Panc1 (cell line): Measurements from ENCODE around the gene PPP1R7. TPM values are rescaled to one million over a fixed set of nuclear protein-coding genes. Genes with fewer than 3 reads are reported as not detected.

Experiments
- ATAC-seq: fragments of 200-7000 bp; cut with Tn5 transposase; 2 replicates; pipeline ENCODE4 v1.9.1; 2020; ENCODE audit warnings: mild to moderate bottlenecking, moderate library complexity
- BruUV-seq: library from RNA; stranded (reverse); fragments of 400-500 nt; replicated peaks from 2 replicates; lab custom pipeline; 2021; lab: Mats Ljungman, UMichigan
- CTCF ChIA-PET: fragments of 300-600 bp; sonication (Branson Sonifier 250); formaldehyde crosslinking; loops from one replicate; lab custom pipeline; 2022; ENCODE audit warnings: antibody characterized with exemption; lab: Charles Lee
- POLR2A ChIA-PET: fragments of 300-600 bp; sonication (Branson Sonifier 250); formaldehyde crosslinking; loops from one replicate; lab custom pipeline; 2022; ENCODE audit warnings: antibody characterized with exemption; lab: Charles Lee
- DNase-seq: peaks from one replicate; pipeline ENCODE4 v3.0.0-alpha.2; 2010; ENCODE audit warnings: low read depth, low spot score
- H3K27ac ChIP-seq: 2 replicates; pipeline ENCODE4 v1.5.1; 2011; ENCODE audit warnings: mild to moderate bottlenecking, low read length, inconsistent platforms
- H3K27me3 ChIP-seq: fragments of 200-500 bp; sonication (Bioruptor generic); 2 replicates; pipeline ENCODE4 v1.6.0; 2014; ENCODE audit warnings: low read length, inconsistent platforms; ENCODE audit not compliant: control insufficient read depth, insufficient read depth
- H3K36me3 ChIP-seq: fragments of 200-500 bp; sonication (Bioruptor generic); 2 replicates; pipeline ENCODE4 v1.5.1; 2014; ENCODE audit warnings: inconsistent platforms, mild to moderate bottlenecking, low read length, moderate library complexity; ENCODE audit not compliant: control insufficient read depth, insufficient read depth
- H3K4me1 ChIP-seq: 2 replicates; pipeline ENCODE4 v1.5.1; 2011; ENCODE audit warnings: inconsistent platforms, mild to moderate bottlenecking, low read length, moderate library complexity; ENCODE audit not compliant: control insufficient read depth, insufficient read depth
- H3K4me3 ChIP-seq, 2 experiments: 2 replicates each; pipeline ENCODE4 v1.5.1; 2011 to 2012; ENCODE audit warnings: low read depth in 2 of 2, low read length in 2 of 2, mild to moderate bottlenecking in 2 of 2, inconsistent platforms in 1 of 2, moderate library complexity in 1 of 2
- H3K9me3 ChIP-seq: fragments of 200-500 bp; sonication (Bioruptor generic); 2 replicates; pipeline ENCODE4 v1.5.1; 2014; ENCODE audit warnings: low read depth, mild to moderate bottlenecking, inconsistent platforms, low read length, moderate library complexity; ENCODE audit not compliant: control insufficient read depth, insufficient read depth
- POLR2AphosphoS5 ChIP-seq: IDR thresholded peaks from 2 replicates; pipeline ENCODE4 v1.6.1; 2012; ENCODE audit warnings: mild to moderate bottlenecking, low read depth, low read length, moderate library complexity
- SIN3A ChIP-seq: IDR thresholded peaks from 2 replicates; pipeline ENCODE4 v1.6.1; 2012; ENCODE audit warnings: low read depth, mild to moderate bottlenecking, low read length, moderate library complexity, borderline replicate concordance; ENCODE audit not compliant: insufficient read depth
- TCF7L2 ChIP-seq: IDR thresholded peaks from 2 replicates; pipeline ENCODE4 v1.6.1; 2011; ENCODE audit warnings: mild to moderate bottlenecking, low read depth, low read length, inconsistent platforms
- in situ Hi-C: cut with HindIII; loops from 2 replicates; pipeline ENCODE4 v1.10.0; 2016; ENCODE audit warnings: low sequenced_read_pairs, low pct_unique_long_range_greater_than_20kb
- intact Hi-C: fragments of 100-400 bp; cut with micrococcal nuclease; formaldehyde crosslinking; loops from one replicate; pipeline ENCODE4 v1.10.0; 2022; ENCODE audit not compliant: unreplicated experiment
- total RNA-seq: library from RNA; stranded (reverse); gene quantifications from one replicate; pipeline ENCODE4 v1.2.1, GENCODE V29; 2021; ENCODE audit not compliant: unreplicated experiment
- TF ChIP-seq, protein P1 (sequence below): fragments of 450-650 bp; IDR thresholded peaks from 2 replicates; pipeline ENCODE4 v1.5.1; 2017; ENCODE audit warnings: mild to moderate bottlenecking
- TF ChIP-seq, protein P2 (sequence below), 2 experiments: IDR thresholded peaks; 2 replicates each; pipeline ENCODE4 v1.6.1; 2011 to 2012; ENCODE audit warnings: low read depth in 2 of 2, control low read depth in 1 of 2, low read length in 1 of 2, mild to moderate bottlenecking in 1 of 2, moderate library complexity in 1 of 2; ENCODE audit not compliant: insufficient read depth in 1 of 2

The PPP1R7 gene
- total RNA-seq, 1 experiment from 2014 or later = 64.2 TPM

DNA sequence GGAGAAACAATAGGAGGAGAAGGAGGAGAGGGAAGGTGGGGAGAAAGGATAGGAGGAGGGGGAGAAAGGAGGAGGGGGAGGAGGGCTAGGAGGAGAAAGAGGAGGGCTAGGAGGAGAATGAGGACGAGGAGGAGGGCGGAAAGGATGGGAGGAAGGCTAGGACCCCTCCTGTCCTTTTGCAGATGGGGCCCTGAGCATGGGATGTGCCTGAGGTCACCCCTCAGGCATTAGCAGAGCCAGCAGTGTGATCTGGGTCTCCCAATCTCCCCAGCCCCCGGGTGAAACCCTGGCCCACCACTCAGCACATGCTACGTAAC is 37.6 kb downstream of the PPP1R7 start:
- BruUV-seq = no TSS peak
- intact Hi-C loops (no loop called here), in situ Hi-C loops (no loop called here)
- ATAC-seq (no peak), DNase-seq (no peak)
- no peaks in the 10 kb centered on the region for H3K27me3 ChIP-seq
- TF ChIP-seq, protein P1, sequence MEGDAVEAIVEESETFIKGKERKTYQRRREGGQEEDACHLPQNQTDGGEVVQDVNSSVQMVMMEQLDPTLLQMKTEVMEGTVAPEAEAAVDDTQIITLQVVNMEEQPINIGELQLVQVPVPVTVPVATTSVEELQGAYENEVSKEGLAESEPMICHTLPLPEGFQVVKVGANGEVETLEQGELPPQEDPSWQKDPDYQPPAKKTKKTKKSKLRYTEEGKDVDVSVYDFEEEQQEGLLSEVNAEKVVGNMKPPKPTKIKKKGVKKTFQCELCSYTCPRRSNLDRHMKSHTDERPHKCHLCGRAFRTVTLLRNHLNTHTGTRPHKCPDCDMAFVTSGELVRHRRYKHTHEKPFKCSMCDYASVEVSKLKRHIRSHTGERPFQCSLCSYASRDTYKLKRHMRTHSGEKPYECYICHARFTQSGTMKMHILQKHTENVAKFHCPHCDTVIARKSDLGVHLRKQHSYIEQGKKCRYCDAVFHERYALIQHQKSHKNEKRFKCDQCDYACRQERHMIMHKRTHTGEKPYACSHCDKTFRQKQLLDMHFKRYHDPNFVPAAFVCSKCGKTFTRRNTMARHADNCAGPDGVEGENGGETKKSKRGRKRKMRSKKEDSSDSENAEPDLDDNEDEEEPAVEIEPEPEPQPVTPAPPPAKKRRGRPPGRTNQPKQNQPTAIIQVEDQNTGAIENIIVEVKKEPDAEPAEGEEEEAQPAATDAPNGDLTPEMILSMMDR = no peak
- TF ChIP-seq, protein P2, sequence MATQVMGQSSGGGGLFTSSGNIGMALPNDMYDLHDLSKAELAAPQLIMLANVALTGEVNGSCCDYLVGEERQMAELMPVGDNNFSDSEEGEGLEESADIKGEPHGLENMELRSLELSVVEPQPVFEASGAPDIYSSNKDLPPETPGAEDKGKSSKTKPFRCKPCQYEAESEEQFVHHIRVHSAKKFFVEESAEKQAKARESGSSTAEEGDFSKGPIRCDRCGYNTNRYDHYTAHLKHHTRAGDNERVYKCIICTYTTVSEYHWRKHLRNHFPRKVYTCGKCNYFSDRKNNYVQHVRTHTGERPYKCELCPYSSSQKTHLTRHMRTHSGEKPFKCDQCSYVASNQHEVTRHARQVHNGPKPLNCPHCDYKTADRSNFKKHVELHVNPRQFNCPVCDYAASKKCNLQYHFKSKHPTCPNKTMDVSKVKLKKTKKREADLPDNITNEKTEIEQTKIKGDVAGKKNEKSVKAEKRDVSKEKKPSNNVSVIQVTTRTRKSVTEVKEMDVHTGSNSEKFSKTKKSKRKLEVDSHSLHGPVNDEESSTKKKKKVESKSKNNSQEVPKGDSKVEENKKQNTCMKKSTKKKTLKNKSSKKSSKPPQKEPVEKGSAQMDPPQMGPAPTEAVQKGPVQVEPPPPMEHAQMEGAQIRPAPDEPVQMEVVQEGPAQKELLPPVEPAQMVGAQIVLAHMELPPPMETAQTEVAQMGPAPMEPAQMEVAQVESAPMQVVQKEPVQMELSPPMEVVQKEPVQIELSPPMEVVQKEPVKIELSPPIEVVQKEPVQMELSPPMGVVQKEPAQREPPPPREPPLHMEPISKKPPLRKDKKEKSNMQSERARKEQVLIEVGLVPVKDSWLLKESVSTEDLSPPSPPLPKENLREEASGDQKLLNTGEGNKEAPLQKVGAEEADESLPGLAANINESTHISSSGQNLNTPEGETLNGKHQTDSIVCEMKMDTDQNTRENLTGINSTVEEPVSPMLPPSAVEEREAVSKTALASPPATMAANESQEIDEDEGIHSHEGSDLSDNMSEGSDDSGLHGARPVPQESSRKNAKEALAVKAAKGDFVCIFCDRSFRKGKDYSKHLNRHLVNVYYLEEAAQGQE (IDR thresholded peaks at IDR 0.05; ENCODE audit: insufficient read depth in 1 of 2, low read depth in 2 of 2, low read length in 1 of 2) = no peak
- TF ChIP-seq TCF7L2 (no peak), POLR2AphosphoS5 (no peak), SIN3A (no peak)
- no peak overlapping the region for H3K4me3 ChIP-seq
- no peaks in the 10 kb centered on the region for H3K9me3 ChIP-seq
- POLR2A ChIA-PET = no interaction called here
- H3K36me3 ChIP-seq = no peaks in the 10 kb centered on the region
- H3K27ac ChIP-seq = no peak overlapping the region
- CTCF ChIA-PET = no interaction called here
- H3K4me1 ChIP-seq = no peaks in the 10 kb centered on the region; the same call in 1 of the 2 replicates

DNA sequence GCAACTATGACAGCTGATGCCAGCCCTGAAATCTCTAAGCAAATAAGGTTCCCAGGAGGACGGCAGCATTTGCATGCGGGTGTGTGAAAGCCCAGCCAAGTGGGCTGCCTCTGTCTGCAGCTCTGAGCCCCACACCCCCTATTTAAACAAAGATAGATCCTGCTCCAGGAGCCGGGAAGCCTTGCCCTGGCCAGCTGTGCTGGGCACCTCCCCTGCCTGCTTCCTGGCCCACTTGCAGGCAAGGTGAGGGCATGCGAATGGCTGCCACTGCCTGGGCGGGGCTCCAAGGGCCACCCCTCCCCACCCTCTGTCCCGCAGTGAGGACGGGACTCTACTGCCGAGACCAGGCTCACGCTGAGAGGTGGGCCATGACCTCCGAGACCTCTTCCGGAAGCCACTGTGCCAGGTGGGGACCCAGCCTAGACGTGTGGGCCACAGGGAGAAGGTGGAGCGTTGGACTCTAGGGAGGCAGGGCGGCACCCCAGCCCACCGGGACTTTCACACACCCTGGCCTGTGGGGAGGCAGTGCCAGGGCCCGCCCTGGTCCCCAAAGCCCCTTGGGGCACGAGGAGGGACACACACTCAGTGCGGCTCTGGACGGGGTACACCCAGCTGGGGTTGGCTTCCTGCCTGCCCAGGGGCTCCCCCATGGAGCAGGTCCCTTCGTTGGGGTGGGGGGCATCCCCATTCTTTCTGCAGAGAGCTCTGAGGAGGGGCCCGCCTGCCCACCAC is 38.3 kb downstream of the PPP1R7 start, which contains the start of gene ANO7:
Gene ANO7, plus strand, starts transcription at position 317 of the 732 bp plus-strand sequence. CDS start 1,387 bp downstream, outside the sequence.
- no TSS peak for BruUV-seq
- in situ Hi-C loops (no loop called here), intact Hi-C loops (no loop called here)
- Histone ChIP-seq H3K4me3 (no peak within 1 kb of the TSS), H3K27me3 (no peaks in the 10 kb centered on the region), H3K4me1 (no peaks in the 10 kb centered on the region; the same call in 1 of the 2 replicates), H3K27ac (no peak within 1 kb of the TSS), H3K9me3 (no peaks in the 10 kb centered on the region), H3K36me3 (no peaks in the 10 kb centered on the region)
- TF ChIP-seq POLR2AphosphoS5 = no peak
- TF ChIP-seq, protein P2 (IDR thresholded peaks at IDR 0.05; ENCODE audit: insufficient read depth in 1 of 2, low read depth in 2 of 2, low read length in 1 of 2) = no peak
- no peak for TF ChIP-seq TCF7L2
- TF ChIP-seq SIN3A = no peak
- TF ChIP-seq, protein P1 = no peak
- DNase-seq (no peak), ATAC-seq (peak; percentile 46)
- POLR2A ChIA-PET = no interaction called here
- CTCF ChIA-PET = no interaction called here
